Kidney epithelial cell (primary cell): ENCODE data around the gene RILPL1. TPM values are rescaled to one million over a fixed set of nuclear protein-coding genes. Genes with fewer than 3 reads are reported as not detected.
A peak's percentile ranks its signal among the peaks of the same experiment; 100 is the strongest.
"Not testable (repeated sequence)": the region's sequence is repeated elsewhere in the genome, so short reads cannot be mapped to it uniquely, and the experiment has no call there.

Experiments used
- DNase-seq: peaks from one replicate; pipeline ENCODE4 v3.0.0-alpha.2; 2010; ENCODE audit warnings: low read depth
- H3K27me3 ChIP-seq: 2 replicates; pipeline ENCODE4 v1.6.0; 2011; ENCODE audit warnings: low read length; ENCODE audit not compliant: control insufficient read depth, insufficient read depth
- H3K36me3 ChIP-seq: 2 replicates; pipeline ENCODE4 v1.5.1; 2011; ENCODE audit warnings: low read length; ENCODE audit not compliant: control insufficient read depth, insufficient read depth
- H3K4me3 ChIP-seq: 2 replicates; pipeline ENCODE4 v1.5.1; 2011; ENCODE audit warnings: low read depth, mild to moderate bottlenecking, control low read depth, low read length
- CTCF ChIP-seq: IDR thresholded peaks from 2 replicates; pipeline ENCODE4 v1.5.1; 2011; ENCODE audit warnings: mild to moderate bottlenecking, moderate library complexity, low read length, control low read depth, inconsistent platforms; ENCODE audit not compliant: insufficient read depth, poor library complexity, severe bottlenecking
- total RNA-seq: library from RNA; depleted of rRNA; stranded (reverse); fragments of >200 nt; gene quantifications from 2 replicates; pipeline ENCODE4 v1.2.3, GENCODE V29; 2015

The RILPL1 gene
- total RNA-seq, 1 donor from 2014 or later, result 12.1 TPM

GRCh38 chr12:123442774-123443173 lies 90.7 kb downstream of the RILPL1 start:
- Histone ChIP-seq H3K36me3 (no peaks in the 10 kb centered on the region), H3K4me3 (no peak overlapping the region), H3K27me3 (no peaks in the 10 kb centered on the region)
- no peak for DNase-seq
- no peak for TF ChIP-seq CTCF

- Histone ChIP-seq H3K4me3 (no peak overlapping the region), H3K27me3 (no peaks in the 10 kb centered on the region), H3K36me3 (no peaks in the 10 kb centered on the region)
- no peak for TF ChIP-seq CTCF
- no peak for DNase-seq
Observed at GRCh38 chr12:123441523-123442164, 91.9 kb downstream of the RILPL1 start.

- no peaks in the 10 kb centered on the region for H3K27me3 ChIP-seq
- peak within 1 kb of the TSS; percentile 91 for H3K4me3 ChIP-seq
- no peak for DNase-seq
- no peaks in the 10 kb centered on the region for H3K36me3 ChIP-seq
- TF ChIP-seq CTCF, result no peak
Observed at GRCh38 chr12:123436017-123436964, 97.2 kb downstream of the RILPL1 start, which contains the start of gene RILPL2. Gene RILPL2 (minus strand): TSS chr12:123436684. CDS start chr12:123436420, 264 bp downstream.

GRCh38 chr12:123435636-123436016 lies 97.9 kb downstream of the RILPL1 start:
- no peak for TF ChIP-seq CTCF
- DNase-seq, result no peak
- Histone ChIP-seq H3K27me3 (no peaks in the 10 kb centered on the region), H3K4me3 (peak overlapping the region; percentile 91), H3K36me3 (no peaks in the 10 kb centered on the region)

GRCh38 chr12:123433615-123434014 lies 99.9 kb downstream of the RILPL1 start:
- TF ChIP-seq CTCF, result no peak
- H3K4me3 ChIP-seq, result no peak overlapping the region
- DNase-seq, result no peak

GRCh38 chr12:123431951-123432817 lies 101.3 kb downstream of the RILPL1 start:
- not testable (repeated sequence) for DNase-seq, H3K27me3 ChIP-seq, H3K4me3 ChIP-seq, H3K36me3 ChIP-seq

More at GRCh38 chr12:123433615-123434014, 99.9 kb downstream of the RILPL1 start:
- H3K36me3 ChIP-seq, result no peaks in the 10 kb centered on the region
- H3K27me3 ChIP-seq, result no peaks in the 10 kb centered on the region

GRCh38 chr12:123429101-123429500 lies 104.4 kb downstream of the RILPL1 start:
- not testable (repeated sequence) for H3K4me3 ChIP-seq, H3K36me3 ChIP-seq, DNase-seq, H3K27me3 ChIP-seq
